HepG2 (cell line): Measurements from ENCODE around the gene PPY. TPM values are rescaled to one million over a fixed set of nuclear protein-coding genes. Genes with fewer than 3 reads are reported as not detected.
A peak's percentile ranks its signal among the peaks of the same experiment; 100 is the strongest.
"Not testable (repeated sequence)": the region's sequence is repeated elsewhere in the genome, so short reads cannot be mapped to it uniquely, and the experiment has no call there.

ENCODE experiments used
- ARID5B ChIP-seq: IDR thresholded peaks from 2 replicates; pipeline ENCODE4 v1.4.0; 2020; ENCODE audit warnings: mild to moderate bottlenecking, missing genetic modification reagents
- EP300 ChIP-seq, 3 experiments: sonication (generic) in 1 of 3; formaldehyde crosslinking in 1 of 3; IDR thresholded peaks; 2 replicates each; pipeline versions ENCODE4 v1.5.1 to v1.6.1; 2011 to 2020; ENCODE audit warnings: low read depth in 2 of 3, low read length in 2 of 3, borderline replicate concordance in 1 of 3, improper control_type of control experiment in 1 of 3, mild to moderate bottlenecking in 1 of 3, missing genetic modification reagents in 1 of 3, moderate library complexity in 1 of 3
- MAX ChIP-seq: IDR thresholded peaks from 2 replicates; pipeline ENCODE4 v1.6.1; 2012; ENCODE audit warnings: inconsistent platforms
- MED1 ChIP-seq: sonication (generic); formaldehyde crosslinking; IDR thresholded peaks from 2 replicates; pipeline ENCODE4 v1.4.0; 2020; ENCODE audit warnings: missing genetic modification reagents
- MEF2D ChIP-seq: sonication (generic); formaldehyde crosslinking; IDR thresholded peaks from 2 replicates; pipeline ENCODE4 v1.5.1; 2020; ENCODE audit warnings: mild to moderate bottlenecking, missing genetic modification reagents
- MIXL1 ChIP-seq: IDR thresholded peaks from 2 replicates; pipeline ENCODE4 v1.6.1; 2016
- PPARG ChIP-seq: conservative IDR thresholded peaks from 2 replicates; pipeline ENCODE4 v1.6.1; 2016; ENCODE audit warnings: missing biosample characterization, missing genetic modification reagents
- RXRB ChIP-seq: IDR thresholded peaks from 2 replicates; pipeline ENCODE4 v1.6.1; 2016; ENCODE audit warnings: borderline replicate concordance, missing genetic modification reagents, missing compliant biosample characterization
- SKI ChIP-seq: fragments of 450-650 bp; IDR thresholded peaks from one replicate; pipeline ENCODE4 v1.6.1; 2018; ENCODE audit warnings: mild to moderate bottlenecking; ENCODE audit not compliant: partially characterized antibody
- SP5 ChIP-seq: IDR thresholded peaks from 2 replicates; pipeline ENCODE4 v1.6.1; 2016; ENCODE audit warnings: low read depth, borderline replicate concordance
- TBX2 ChIP-seq: sonication (generic); formaldehyde crosslinking; IDR thresholded peaks from 2 replicates; pipeline ENCODE4 v1.5.0; 2020; ENCODE audit warnings: missing genetic modification reagents, mild to moderate bottlenecking, borderline replicate concordance
- ZNF878 ChIP-seq: sonication (generic); formaldehyde crosslinking; IDR thresholded peaks from 2 replicates; pipeline ENCODE4 v1.8.1; 2023; ENCODE audit warnings: mild to moderate bottlenecking, missing genetic modification reagents, moderate library complexity
- polyA plus RNA-seq, 8 experiments: library from polyadenylated mRNA; depleted of rRNA in 3 of 8; stranded (reverse) in 7 of 8; unstranded in 1 of 8; fragments of >200 nt; fragmentation: Illumina TruSeq in 4 of 8; extraction: Trizol in 4 of 8; gene quantifications; 2 replicates each; pipeline versions ENCODE4 v1.2.1 to v1.2.3, GENCODE V29; 2011 to 2016; ENCODE audit warnings: low read depth in 4 of 8, missing spikeins in 1 of 8, mixed read lengths in 1 of 8; ENCODE audit not compliant: insufficient read depth in 1 of 8
- total RNA-seq, 5 experiments: library from RNA; depleted of rRNA; stranded (reverse); fragments of >200 nt; fragmentation: Illumina TruSeq; extraction: Trizol; gene quantifications; 2 replicates each; pipeline ENCODE4 v1.2.3, GENCODE V29; 2016; ENCODE audit warnings: low read depth in 1 of 5
- TF ChIP-seq, protein P1 (sequence below): sonication (generic); formaldehyde crosslinking; conservative IDR thresholded peaks from 2 replicates; pipeline ENCODE4 v1.4.0; 2020; ENCODE audit warnings: mild to moderate bottlenecking, missing genetic modification reagents, moderate library complexity
- TF ChIP-seq, protein P2 (sequence below): sonication (generic); formaldehyde crosslinking; IDR thresholded peaks from 2 replicates; pipeline ENCODE4 v1.4.0; 2020; ENCODE audit warnings: mild to moderate bottlenecking, missing genetic modification reagents

Gene PPY
- total and polyA plus RNA-seq, 2 of the 13 experiments (the other 11 are each of a cell fraction or from before 2014, with no cell fraction given), result not detected

GRCh38 chr17:43972444-43973212, 30.4 kb upstream of the PPY start (continued):
- TF ChIP-seq SKI (peak; percentile 76), TBX2 (CRISPR knock-in tag) (peak; percentile 87), PPARG (peak; percentile 59), ZNF878 (CRISPR knock-in tag) (0 out of 2 replicates have a peak, but pooled peaks have one; percentile 48), RXRB (CRISPR knock-in tag) (peak; percentile 84), EP300 (IDR thresholded peaks at IDR 0.05; ENCODE audit: low read depth in 2 of 2, low read length in 2 of 2) (peak in 1 of 2 experiments; percentile 57; a peak in 2 of 4 replicates), MAX (peak; percentile 23; the same call in 1 of the 2 replicates), SP5 (CRISPR knock-in tag) (peak; percentile 50; the same call in 1 of the 2 replicates), MIXL1 (CRISPR knock-in tag) (peak; percentile 75; the same call in 1 of the 2 replicates), MED1 (CRISPR knock-in tag) (peak; percentile 76), MEF2D (CRISPR knock-in tag) (peak; percentile 94), ARID5B (CRISPR knock-in tag) (peak; percentile 78)
- TF ChIP-seq, protein P1, sequence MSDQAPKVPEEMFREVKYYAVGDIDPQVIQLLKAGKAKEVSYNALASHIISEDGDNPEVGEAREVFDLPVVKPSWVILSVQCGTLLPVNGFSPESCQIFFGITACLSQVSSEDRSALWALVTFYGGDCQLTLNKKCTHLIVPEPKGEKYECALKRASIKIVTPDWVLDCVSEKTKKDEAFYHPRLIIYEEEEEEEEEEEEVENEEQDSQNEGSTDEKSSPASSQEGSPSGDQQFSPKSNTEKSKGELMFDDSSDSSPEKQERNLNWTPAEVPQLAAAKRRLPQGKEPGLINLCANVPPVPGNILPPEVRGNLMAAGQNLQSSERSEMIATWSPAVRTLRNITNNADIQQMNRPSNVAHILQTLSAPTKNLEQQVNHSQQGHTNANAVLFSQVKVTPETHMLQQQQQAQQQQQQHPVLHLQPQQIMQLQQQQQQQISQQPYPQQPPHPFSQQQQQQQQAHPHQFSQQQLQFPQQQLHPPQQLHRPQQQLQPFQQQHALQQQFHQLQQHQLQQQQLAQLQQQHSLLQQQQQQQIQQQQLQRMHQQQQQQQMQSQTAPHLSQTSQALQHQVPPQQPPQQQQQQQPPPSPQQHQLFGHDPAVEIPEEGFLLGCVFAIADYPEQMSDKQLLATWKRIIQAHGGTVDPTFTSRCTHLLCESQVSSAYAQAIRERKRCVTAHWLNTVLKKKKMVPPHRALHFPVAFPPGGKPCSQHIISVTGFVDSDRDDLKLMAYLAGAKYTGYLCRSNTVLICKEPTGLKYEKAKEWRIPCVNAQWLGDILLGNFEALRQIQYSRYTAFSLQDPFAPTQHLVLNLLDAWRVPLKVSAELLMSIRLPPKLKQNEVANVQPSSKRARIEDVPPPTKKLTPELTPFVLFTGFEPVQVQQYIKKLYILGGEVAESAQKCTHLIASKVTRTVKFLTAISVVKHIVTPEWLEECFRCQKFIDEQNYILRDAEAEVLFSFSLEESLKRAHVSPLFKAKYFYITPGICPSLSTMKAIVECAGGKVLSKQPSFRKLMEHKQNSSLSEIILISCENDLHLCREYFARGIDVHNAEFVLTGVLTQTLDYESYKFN, result peak; percentile 88
- not testable (repeated sequence) for TF ChIP-seq EP300 (CRISPR knock-in tag; IDR thresholded peaks at IDR 0.05; ENCODE audit: borderline replicate concordance)
- TF ChIP-seq, protein P2, sequence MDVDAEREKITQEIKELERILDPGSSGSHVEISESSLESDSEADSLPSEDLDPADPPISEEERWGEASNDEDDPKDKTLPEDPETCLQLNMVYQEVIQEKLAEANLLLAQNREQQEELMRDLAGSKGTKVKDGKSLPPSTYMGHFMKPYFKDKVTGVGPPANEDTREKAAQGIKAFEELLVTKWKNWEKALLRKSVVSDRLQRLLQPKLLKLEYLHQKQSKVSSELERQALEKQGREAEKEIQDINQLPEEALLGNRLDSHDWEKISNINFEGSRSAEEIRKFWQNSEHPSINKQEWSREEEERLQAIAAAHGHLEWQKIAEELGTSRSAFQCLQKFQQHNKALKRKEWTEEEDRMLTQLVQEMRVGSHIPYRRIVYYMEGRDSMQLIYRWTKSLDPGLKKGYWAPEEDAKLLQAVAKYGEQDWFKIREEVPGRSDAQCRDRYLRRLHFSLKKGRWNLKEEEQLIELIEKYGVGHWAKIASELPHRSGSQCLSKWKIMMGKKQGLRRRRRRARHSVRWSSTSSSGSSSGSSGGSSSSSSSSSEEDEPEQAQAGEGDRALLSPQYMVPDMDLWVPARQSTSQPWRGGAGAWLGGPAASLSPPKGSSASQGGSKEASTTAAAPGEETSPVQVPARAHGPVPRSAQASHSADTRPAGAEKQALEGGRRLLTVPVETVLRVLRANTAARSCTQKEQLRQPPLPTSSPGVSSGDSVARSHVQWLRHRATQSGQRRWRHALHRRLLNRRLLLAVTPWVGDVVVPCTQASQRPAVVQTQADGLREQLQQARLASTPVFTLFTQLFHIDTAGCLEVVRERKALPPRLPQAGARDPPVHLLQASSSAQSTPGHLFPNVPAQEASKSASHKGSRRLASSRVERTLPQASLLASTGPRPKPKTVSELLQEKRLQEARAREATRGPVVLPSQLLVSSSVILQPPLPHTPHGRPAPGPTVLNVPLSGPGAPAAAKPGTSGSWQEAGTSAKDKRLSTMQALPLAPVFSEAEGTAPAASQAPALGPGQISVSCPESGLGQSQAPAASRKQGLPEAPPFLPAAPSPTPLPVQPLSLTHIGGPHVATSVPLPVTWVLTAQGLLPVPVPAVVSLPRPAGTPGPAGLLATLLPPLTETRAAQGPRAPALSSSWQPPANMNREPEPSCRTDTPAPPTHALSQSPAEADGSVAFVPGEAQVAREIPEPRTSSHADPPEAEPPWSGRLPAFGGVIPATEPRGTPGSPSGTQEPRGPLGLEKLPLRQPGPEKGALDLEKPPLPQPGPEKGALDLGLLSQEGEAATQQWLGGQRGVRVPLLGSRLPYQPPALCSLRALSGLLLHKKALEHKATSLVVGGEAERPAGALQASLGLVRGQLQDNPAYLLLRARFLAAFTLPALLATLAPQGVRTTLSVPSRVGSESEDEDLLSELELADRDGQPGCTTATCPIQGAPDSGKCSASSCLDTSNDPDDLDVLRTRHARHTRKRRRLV (CRISPR knock-in tag), result 0 out of 2 replicates have a peak, but pooled peaks have one; percentile 37
